ENCODE measurements around the gene ELL2. TPM values are rescaled to one million over a fixed set of nuclear protein-coding genes. Genes with fewer than 3 reads are reported as not detected.

Gene ELL2
- total RNA-seq, 1 experiment from 2014 or later, result 0.48 TPM

- Histone ChIP-seq H3K9me2 (replicated peaks; ENCODE audit: insufficient read depth, low read length) (no peaks in the 10 kb centered on the region), H3K4me2 (ENCODE audit: low read depth, low read length, poor library complexity, severe bottlenecking) (no peak overlapping the region), H3K27me3 (ENCODE audit: low read length) (no peaks in the 10 kb centered on the region), H3K4me1 (ENCODE audit: low read length) (peaks cover 8% of the 10 kb centered on the region; the same call in 1 of the 2 replicates), H3K79me2 (ENCODE audit: low read length) (no peaks in the 10 kb centered on the region), H2AFZ (ENCODE audit: low read length) (no peak overlapping the region), H3K9me3 (ENCODE audit: low read length) (no peaks in the 10 kb centered on the region), H3K4me3 (ENCODE audit: low read length) (no peak overlapping the region), H4K20me1 (ENCODE audit: insufficient read depth, low read depth, low read length) (no peaks in the 10 kb centered on the region), H3K9ac (ENCODE audit: low read length) (no peak overlapping the region), H3K36me3 (ENCODE audit: insufficient read depth, low read length) (no peaks in the 10 kb centered on the region), H3K27ac (ENCODE audit: low read length) (no peak overlapping the region)
- DNase-seq, result no peak
Measured at GRCh38 chr5:95962785-95963184, 1.1 kb upstream of the ELL2 start.

GRCh38 chr5:95962475-95962773, 773 bp upstream of the ELL2 start:
- no peaks in the 10 kb centered on the region for H3K27me3 ChIP-seq (ENCODE audit: low read length)
- no peak for DNase-seq
- H3K4me1 ChIP-seq (ENCODE audit: low read length), result peaks cover 8% of the 10 kb centered on the region; the same call in 1 of the 2 replicates
- no peak overlapping the region for H3K9ac ChIP-seq (ENCODE audit: low read length)
- no peaks in the 10 kb centered on the region for H3K9me2 ChIP-seq (replicated peaks; ENCODE audit: insufficient read depth, low read length)
- no peak overlapping the region for H2AFZ ChIP-seq (ENCODE audit: low read length)
- no peak overlapping the region for H3K4me2 ChIP-seq (ENCODE audit: low read depth, low read length, poor library complexity, severe bottlenecking)
- no peaks in the 10 kb centered on the region for H3K36me3 ChIP-seq (ENCODE audit: insufficient read depth, low read length)
- no peaks in the 10 kb centered on the region for H4K20me1 ChIP-seq (ENCODE audit: insufficient read depth, low read depth, low read length)
- no peaks in the 10 kb centered on the region for H3K79me2 ChIP-seq (ENCODE audit: low read length)
- no peak overlapping the region for H3K27ac ChIP-seq (ENCODE audit: low read length)
- H3K4me3 ChIP-seq (ENCODE audit: low read length), result 0 out of 2 replicates have a peak overlapping the region, but pooled peaks have one; percentile 78
- no peaks in the 10 kb centered on the region for H3K9me3 ChIP-seq (ENCODE audit: low read length)

- H3K9ac ChIP-seq (ENCODE audit: low read length), result peak overlapping the region; percentile 73
- peak overlapping the region; percentile 78 for H3K4me3 ChIP-seq (ENCODE audit: low read length)
- no peak overlapping the region for H3K27ac ChIP-seq (ENCODE audit: low read length)
- no peaks in the 10 kb centered on the region for H3K9me3 ChIP-seq (ENCODE audit: low read length)
- peaks cover 8% of the 10 kb centered on the region; the same call in 1 of the 2 replicates for H3K4me1 ChIP-seq (ENCODE audit: low read length)
- H3K9me2 ChIP-seq (replicated peaks; ENCODE audit: insufficient read depth, low read length), result no peaks in the 10 kb centered on the region
- peak; percentile 86 for DNase-seq
- no peaks in the 10 kb centered on the region for H4K20me1 ChIP-seq (ENCODE audit: insufficient read depth, low read depth, low read length)
- peak overlapping the region; percentile 93 for H2AFZ ChIP-seq (ENCODE audit: low read length)
- H3K27me3 ChIP-seq (ENCODE audit: low read length), result no peaks in the 10 kb centered on the region
- H3K4me2 ChIP-seq (ENCODE audit: low read depth, low read length, poor library complexity, severe bottlenecking), result peak overlapping the region; percentile 85
- no peaks in the 10 kb centered on the region for H3K79me2 ChIP-seq (ENCODE audit: low read length)
- no peaks in the 10 kb centered on the region for H3K36me3 ChIP-seq (ENCODE audit: insufficient read depth, low read length)
Measured at GRCh38 chr5:95960667-95961616, 709 bp downstream of the ELL2 start.

GRCh38 chr5:95959888-95960666, 1.6 kb downstream of the ELL2 start:
- H4K20me1 ChIP-seq (ENCODE audit: insufficient read depth, low read depth, low read length), result no peaks in the 10 kb centered on the region
- no peak overlapping the region for H2AFZ ChIP-seq (ENCODE audit: low read length)
- H3K9ac ChIP-seq (ENCODE audit: low read length), result no peak overlapping the region
- H3K27me3 ChIP-seq (ENCODE audit: low read length), result no peaks in the 10 kb centered on the region; the same call in 1 of the 2 replicates
- no peak overlapping the region for H3K4me2 ChIP-seq (ENCODE audit: low read depth, low read length, poor library complexity, severe bottlenecking)
- no peaks in the 10 kb centered on the region for H3K9me2 ChIP-seq (replicated peaks; ENCODE audit: insufficient read depth, low read length)
- H3K4me3 ChIP-seq (ENCODE audit: low read length), result no peak overlapping the region
- DNase-seq, result no peak
- H3K36me3 ChIP-seq (ENCODE audit: insufficient read depth, low read length), result no peaks in the 10 kb centered on the region
- H3K27ac ChIP-seq (ENCODE audit: low read length), result no peak overlapping the region
- H3K4me1 ChIP-seq (ENCODE audit: low read length), result peaks cover 8% of the 10 kb centered on the region; the same call in 1 of the 2 replicates
- H3K79me2 ChIP-seq (ENCODE audit: low read length), result no peaks in the 10 kb centered on the region
- H3K9me3 ChIP-seq (ENCODE audit: low read length), result no peaks in the 10 kb centered on the region

GRCh38 chr5:95959051-95959887, 2.4 kb downstream of the ELL2 start:
- H3K9me2 ChIP-seq (replicated peaks; ENCODE audit: insufficient read depth, low read length), result no peaks in the 10 kb centered on the region

GRCh38 chr5:95958310-95959014, 3.2 kb downstream of the ELL2 start:
- Histone ChIP-seq H3K9me3 (ENCODE audit: low read length) (no peaks in the 10 kb centered on the region), H3K79me2 (ENCODE audit: low read length) (no peaks in the 10 kb centered on the region), H4K20me1 (ENCODE audit: insufficient read depth, low read depth, low read length) (no peaks in the 10 kb centered on the region), H3K4me1 (ENCODE audit: low read length) (peaks cover 8% of the 10 kb centered on the region; the same call in 1 of the 2 replicates), H2AFZ (ENCODE audit: low read length) (no peak overlapping the region), H3K27me3 (ENCODE audit: low read length) (no peaks in the 10 kb centered on the region; the same call in 1 of the 2 replicates), H3K4me2 (ENCODE audit: low read depth, low read length, poor library complexity, severe bottlenecking) (no peak overlapping the region), H3K9me2 (replicated peaks; ENCODE audit: insufficient read depth, low read length) (no peaks in the 10 kb centered on the region), H3K4me3 (ENCODE audit: low read length) (no peak overlapping the region), H3K9ac (ENCODE audit: low read length) (no peak overlapping the region), H3K27ac (ENCODE audit: low read length) (no peak overlapping the region), H3K36me3 (ENCODE audit: insufficient read depth, low read length) (no peaks in the 10 kb centered on the region)
- no peak for DNase-seq

More at GRCh38 chr5:95959051-95959887, 2.4 kb downstream of the ELL2 start:
- peaks cover 8% of the 10 kb centered on the region; the same call in 1 of the 2 replicates for H3K4me1 ChIP-seq (ENCODE audit: low read length)
- no peaks in the 10 kb centered on the region for H3K9me3 ChIP-seq (ENCODE audit: low read length)
- no peak for DNase-seq
- no peak overlapping the region for H3K4me3 ChIP-seq (ENCODE audit: low read length)
- H3K36me3 ChIP-seq (ENCODE audit: insufficient read depth, low read length), result no peaks in the 10 kb centered on the region
- H3K27ac ChIP-seq (ENCODE audit: low read length), result no peak overlapping the region
- H2AFZ ChIP-seq (ENCODE audit: low read length), result no peak overlapping the region
- no peaks in the 10 kb centered on the region for H3K79me2 ChIP-seq (ENCODE audit: low read length)
- no peak overlapping the region for H3K9ac ChIP-seq (ENCODE audit: low read length)
- H3K27me3 ChIP-seq (ENCODE audit: low read length), result no peaks in the 10 kb centered on the region; the same call in 1 of the 2 replicates
- H3K4me2 ChIP-seq (ENCODE audit: low read depth, low read length, poor library complexity, severe bottlenecking), result no peak overlapping the region
- no peaks in the 10 kb centered on the region for H4K20me1 ChIP-seq (ENCODE audit: insufficient read depth, low read depth, low read length)

GRCh38 chr5:95957561-95958203, 4.0 kb downstream of the ELL2 start:
- H3K79me2 ChIP-seq (ENCODE audit: low read length), result no peaks in the 10 kb centered on the region
- H3K4me3 ChIP-seq (ENCODE audit: low read length), result no peak overlapping the region
- H3K27me3 ChIP-seq (ENCODE audit: low read length), result no peaks in the 10 kb centered on the region; the same call in 1 of the 2 replicates
- no peak overlapping the region for H3K27ac ChIP-seq (ENCODE audit: low read length)
- H3K36me3 ChIP-seq (ENCODE audit: insufficient read depth, low read length), result no peaks in the 10 kb centered on the region
- H2AFZ ChIP-seq (ENCODE audit: low read length), result no peak overlapping the region
- DNase-seq, result no peak
- H3K9ac ChIP-seq (ENCODE audit: low read length), result no peak overlapping the region
- H3K4me1 ChIP-seq (ENCODE audit: low read length), result peaks cover 8% of the 10 kb centered on the region; the same call in 1 of the 2 replicates
- H3K9me2 ChIP-seq (replicated peaks; ENCODE audit: insufficient read depth, low read length), result no peaks in the 10 kb centered on the region
- H3K4me2 ChIP-seq (ENCODE audit: low read depth, low read length, poor library complexity, severe bottlenecking), result no peak overlapping the region
- H4K20me1 ChIP-seq (ENCODE audit: insufficient read depth, low read depth, low read length), result no peaks in the 10 kb centered on the region
- no peaks in the 10 kb centered on the region for H3K9me3 ChIP-seq (ENCODE audit: low read length)
